Stimulated activated naive CD4-positive, alpha-beta T cell (primary cell): ENCODE measurements around the gene SLC22A5.

Source experiments
- DNase-seq, 6 experiments: peaks; one replicate each; lab custom pipeline; 2025; lab: John Stamatoyannopoulos, UW

SLC22A5 gene

GRCh38 chr5:132368186-132368585 is 1.3 kb upstream of the SLC22A5 start:
- no peak for DNase-seq

GRCh38 chr5:132369007-132369473 is 470 bp upstream of the SLC22A5 start:
- no peak for DNase-seq

- DNase-seq: peak in 1 of 6 experiments; percentile 32
These were observed 866 bp downstream of the SLC22A5 start for GRCh38 chr5:132370181-132370970.

GRCh38 chr5:132370971-132371602 is 1.6 kb downstream of the SLC22A5 start:
- DNase-seq: no peak

- no peak for DNase-seq
These were observed 2.1 kb downstream of the SLC22A5 start for GRCh38 chr5:132371603-132371994.

- DNase-seq: no peak
These were observed 2.6 kb downstream of the SLC22A5 start for GRCh38 chr5:132372127-132372526.

GRCh38 chr5:132372542-132372941 is 3.0 kb downstream of the SLC22A5 start:
- no peak for DNase-seq

- DNase-seq: no peak
These were observed 6.4 kb downstream of the SLC22A5 start for GRCh38 chr5:132375957-132376356.

GRCh38 chr5:132376694-132377641 is 7.5 kb downstream of the SLC22A5 start:
- DNase-seq: no peak

GRCh38 chr5:132377738-132378137 is 8.2 kb downstream of the SLC22A5 start:
- DNase-seq: no peak

GRCh38 chr5:132378580-132378979 is 9.1 kb downstream of the SLC22A5 start:
- no peak for DNase-seq

- no peak for DNase-seq
These were observed 10.5 kb downstream of the SLC22A5 start for GRCh38 chr5:132380047-132380446.

- DNase-seq: no peak
These were observed 11.2 kb downstream of the SLC22A5 start for GRCh38 chr5:132380741-132381140.

- no peak for DNase-seq
These were observed 12.1 kb downstream of the SLC22A5 start for GRCh38 chr5:132381614-132382013.

GRCh38 chr5:132383261-132383660 is 13.8 kb downstream of the SLC22A5 start:
- no peak for DNase-seq

GRCh38 chr5:132383984-132384383 is 14.5 kb downstream of the SLC22A5 start:
- DNase-seq: no peak

GRCh38 chr5:132384506-132385050 is 15.1 kb downstream of the SLC22A5 start:
- DNase-seq: no peak

GRCh38 chr5:132385326-132386105 is 16.0 kb downstream of the SLC22A5 start:
- peak; percentile 35 to 80 (median 62) for DNase-seq

GRCh38 chr5:132386644-132387286 is 17.3 kb downstream of the SLC22A5 start:
- peak; percentile 56 to 78 (median 68) for DNase-seq

- no peak for DNase-seq
These were observed 18.2 kb downstream of the SLC22A5 start for GRCh38 chr5:132387640-132388117.
